HG02678 (cell line): ENCODE measurements around the gene WNT7B.

Source experiments
- ATAC-seq: cut with Tn5 transposase; IDR thresholded peaks from one replicate; pipeline ENCODE4 v1.9.1; 2021; ENCODE audit warnings: mild to moderate bottlenecking, moderate library complexity; ENCODE audit not compliant: unreplicated experiment

The WNT7B gene

GRCh38 chr22:45974498-45974897 lies 2.5 kb downstream of the WNT7B start:
- ATAC-seq: no peak

DNA sequence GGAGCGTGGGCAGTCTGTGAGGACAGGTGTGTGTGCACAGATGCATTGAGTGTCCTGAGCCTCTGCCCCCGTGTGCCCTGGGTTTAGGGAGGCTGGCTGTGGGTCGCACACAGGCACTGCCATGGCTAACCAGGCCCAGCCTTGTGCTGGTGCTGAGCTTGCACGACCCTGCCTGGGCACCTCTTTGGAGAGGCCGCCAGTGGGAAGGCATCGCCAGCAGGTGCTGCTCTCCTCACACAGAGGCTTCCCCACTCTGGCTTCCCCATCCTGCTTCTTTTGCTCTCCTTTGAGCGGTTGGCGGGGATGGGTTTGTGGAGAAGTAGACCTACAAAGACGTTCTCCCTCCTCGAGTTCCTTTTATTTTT lies 4.1 kb downstream of the WNT7B start:
- no peak for ATAC-seq

- ATAC-seq: no peak
Observed at GRCh38 chr22:45972091-45972888, 4.7 kb downstream of the WNT7B start.

- ATAC-seq: no peak
Observed at GRCh38 chr22:45971408-45972028, 5.4 kb downstream of the WNT7B start.

DNA sequence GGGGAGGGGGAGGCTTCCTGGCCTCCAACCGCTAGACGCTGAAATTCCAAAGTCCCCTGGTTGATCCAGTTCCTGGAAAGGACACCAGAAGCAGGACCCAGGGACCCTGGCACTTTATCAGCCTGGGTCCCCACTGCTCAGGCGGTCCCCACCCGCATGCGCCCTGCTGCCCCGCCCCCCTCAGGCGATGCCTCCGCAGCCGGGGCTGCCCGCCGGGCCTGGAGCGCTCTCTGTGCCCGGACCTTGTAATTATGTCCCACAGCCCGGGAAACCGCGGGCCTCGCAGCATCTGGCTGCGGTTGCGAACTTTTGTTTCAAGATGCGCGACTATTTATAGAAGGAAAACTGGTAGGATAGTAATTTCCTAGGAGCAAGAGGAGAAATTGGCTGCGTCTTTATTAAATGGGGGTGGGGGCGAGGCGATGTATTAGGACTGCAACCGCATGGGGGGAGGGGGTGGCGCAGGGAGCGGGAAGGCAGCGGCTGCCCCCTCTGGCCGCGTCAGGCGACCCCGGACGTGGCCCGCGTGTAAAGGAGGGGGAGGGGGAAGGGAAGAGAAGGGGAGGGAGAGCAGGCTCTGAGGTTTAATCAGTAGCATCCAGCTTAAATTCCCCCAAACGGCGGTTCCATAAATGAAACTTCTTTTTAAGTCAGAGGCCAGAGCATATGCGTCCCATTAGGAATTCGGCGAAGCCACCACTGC lies 6.1 kb downstream of the WNT7B start:
- ATAC-seq: no peak

GRCh38 chr22:45969801-45970470 lies 7.0 kb downstream of the WNT7B start:
- no peak for ATAC-seq

DNA sequence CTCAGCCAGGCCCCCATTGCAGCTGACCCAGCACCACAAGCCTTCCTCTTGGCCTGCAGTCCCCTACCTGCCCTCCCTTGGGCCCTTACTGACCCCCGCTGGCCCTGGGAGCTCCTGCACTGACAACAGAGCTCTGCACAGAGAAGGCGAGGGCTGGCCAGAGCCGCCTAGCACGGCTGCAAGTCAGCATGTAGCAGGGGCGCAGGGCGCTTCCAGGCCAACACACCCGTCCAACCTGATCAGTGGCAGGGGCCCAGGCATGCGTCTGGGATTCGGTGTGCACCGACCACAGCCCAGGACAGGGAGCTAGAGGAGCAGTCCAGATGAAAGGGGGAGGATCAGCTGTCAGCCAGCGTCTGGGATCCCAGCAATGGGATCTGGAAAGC lies 7.6 kb downstream of the WNT7B start:
- ATAC-seq: no peak

- no peak for ATAC-seq
Observed at GRCh38 chr22:45968751-45969413, 8.1 kb downstream of the WNT7B start.

GRCh38 chr22:45968003-45968650 lies 8.8 kb downstream of the WNT7B start:
- no peak for ATAC-seq

DNA sequence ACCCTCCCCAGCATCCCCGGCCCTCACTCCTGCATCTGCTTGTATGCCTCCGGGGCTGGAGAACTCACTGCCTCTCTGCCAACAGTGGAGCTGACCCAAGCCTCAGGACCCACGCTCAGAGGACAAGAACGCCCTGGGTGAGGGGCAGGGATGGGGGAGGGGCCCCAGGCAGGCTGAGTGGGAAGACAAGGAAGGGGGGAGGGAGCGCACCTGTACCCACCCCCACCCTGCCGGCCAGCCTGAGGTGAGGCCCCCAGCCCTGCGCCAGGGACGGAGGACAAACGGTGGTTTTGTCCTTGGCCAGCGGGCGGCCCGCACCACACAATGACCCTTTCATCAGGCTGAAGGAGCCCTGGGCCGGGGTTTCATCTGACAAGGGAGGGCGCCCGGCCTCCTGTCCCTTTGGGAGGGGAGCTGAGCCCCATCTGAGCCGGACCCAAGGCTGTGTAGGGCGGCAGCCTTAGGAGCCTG lies 10.0 kb downstream of the WNT7B start:
- no peak for ATAC-seq

DNA sequence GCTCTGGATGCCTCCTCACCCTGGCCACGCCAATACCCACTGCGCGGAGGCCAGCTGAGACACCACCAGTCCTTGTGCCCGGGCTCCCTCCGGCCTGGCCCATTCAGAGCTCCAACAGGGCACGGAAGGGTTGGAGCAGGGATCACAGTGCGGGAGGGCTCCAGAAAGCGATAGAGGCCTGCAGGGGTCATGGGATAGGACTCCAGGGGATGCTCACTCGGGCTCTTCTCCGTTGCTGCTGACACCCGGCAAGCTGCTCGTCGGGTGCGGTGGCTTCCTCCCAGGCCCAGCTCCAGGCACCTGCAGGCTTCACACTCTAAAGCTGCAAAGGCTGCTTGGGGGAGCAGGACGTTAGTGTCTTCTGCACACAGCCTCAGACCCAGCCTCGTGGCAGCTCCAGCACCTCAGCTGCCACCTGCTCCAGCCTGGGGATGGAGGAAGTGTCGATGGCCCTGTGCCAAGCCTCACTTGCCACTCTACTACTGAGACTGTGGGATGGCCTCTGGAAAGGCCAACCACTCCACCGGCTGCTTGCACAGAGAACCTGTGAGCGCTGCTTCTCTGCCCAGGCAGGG lies 10.6 kb downstream of the WNT7B start:
- ATAC-seq: no peak

DNA sequence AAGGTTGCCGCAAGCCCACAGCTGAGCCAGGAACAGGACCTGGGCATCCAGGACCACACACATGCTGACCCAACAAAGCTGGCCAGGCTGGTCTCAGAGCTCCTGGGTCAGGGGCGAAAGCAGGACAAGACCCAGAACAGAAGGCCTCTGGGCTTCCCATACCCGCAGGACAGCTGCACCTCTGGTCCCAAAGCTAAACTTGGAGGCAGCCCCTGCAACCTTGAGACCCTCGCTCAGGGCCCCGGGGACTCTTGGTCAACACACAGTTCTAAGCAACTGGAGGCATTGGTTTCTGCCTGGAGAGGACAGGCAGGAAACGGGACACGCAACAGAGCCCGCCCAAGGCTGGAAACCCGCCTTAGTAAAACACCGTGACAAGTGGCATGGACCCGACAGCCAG lies 11.4 kb downstream of the WNT7B start:
- ATAC-seq: no peak

DNA sequence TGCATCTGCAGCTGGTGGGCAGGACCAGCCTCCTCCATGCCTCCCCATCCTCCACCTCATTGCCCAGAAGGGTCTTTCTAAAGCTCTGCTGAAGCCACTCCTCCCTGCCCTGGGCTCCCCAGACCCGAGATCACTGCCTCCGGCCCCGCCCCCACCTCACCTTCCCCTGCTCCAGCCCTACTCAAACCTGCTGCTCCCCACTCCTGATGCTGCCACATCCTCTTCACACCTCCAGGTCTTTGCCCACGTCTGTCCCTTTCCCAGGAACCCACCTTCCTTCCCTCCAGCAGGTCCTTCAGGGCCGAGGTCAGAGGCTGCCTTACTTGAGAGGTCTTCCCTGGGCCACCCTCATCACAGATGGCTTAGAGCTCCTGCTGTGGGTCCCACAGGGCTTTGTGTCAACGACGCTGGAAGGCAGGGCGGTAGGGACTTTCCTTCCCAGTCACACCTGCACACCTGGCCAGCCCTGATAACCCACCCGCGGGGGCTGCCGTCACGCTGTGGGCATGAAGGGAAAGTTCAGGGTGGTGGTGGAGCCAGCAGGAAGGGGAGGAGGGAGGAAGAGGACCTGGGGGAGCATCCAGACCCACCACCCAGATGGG lies 11.9 kb downstream of the WNT7B start:
- no peak for ATAC-seq

DNA sequence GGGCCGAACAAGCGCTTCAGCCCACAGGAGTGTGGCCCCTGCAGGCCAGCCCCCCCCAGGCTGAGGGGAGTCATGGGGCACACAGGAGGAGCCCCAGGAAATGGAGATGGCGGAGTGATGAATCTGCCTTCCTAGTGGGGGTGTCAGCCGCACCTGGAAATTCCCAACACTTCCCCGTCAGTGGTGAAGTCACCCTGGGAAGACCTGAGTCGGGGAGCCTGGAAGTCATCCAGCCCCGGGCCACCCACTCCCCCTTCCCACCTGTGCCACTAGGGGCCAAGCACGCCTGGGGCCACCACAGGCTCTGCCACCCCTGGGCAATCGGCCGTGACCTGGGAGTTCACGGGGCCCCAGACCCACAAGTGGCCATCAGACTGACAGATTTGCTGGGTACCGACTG lies 12.6 kb downstream of the WNT7B start:
- ATAC-seq: no peak

DNA sequence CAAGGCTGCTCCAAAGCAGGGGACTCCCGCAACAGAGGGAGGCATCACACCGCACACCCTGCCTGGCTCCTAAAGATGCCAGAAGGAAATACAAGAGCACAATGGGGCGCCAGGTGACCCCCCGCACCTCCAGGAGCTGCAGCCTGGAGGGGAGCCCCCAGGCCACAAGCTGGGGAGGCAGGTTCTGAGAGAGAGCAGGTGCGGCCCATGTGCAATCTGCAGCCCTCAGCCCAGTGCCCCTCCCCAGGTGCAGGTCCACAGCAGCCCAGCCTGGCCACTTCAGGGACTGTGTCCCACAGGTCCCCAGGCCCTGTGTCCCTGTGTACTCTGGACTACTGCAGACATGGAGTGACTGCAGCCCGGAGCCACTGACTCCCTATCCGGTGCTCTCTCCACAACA lies 13.1 kb downstream of the WNT7B start:
- ATAC-seq: no peak

DNA sequence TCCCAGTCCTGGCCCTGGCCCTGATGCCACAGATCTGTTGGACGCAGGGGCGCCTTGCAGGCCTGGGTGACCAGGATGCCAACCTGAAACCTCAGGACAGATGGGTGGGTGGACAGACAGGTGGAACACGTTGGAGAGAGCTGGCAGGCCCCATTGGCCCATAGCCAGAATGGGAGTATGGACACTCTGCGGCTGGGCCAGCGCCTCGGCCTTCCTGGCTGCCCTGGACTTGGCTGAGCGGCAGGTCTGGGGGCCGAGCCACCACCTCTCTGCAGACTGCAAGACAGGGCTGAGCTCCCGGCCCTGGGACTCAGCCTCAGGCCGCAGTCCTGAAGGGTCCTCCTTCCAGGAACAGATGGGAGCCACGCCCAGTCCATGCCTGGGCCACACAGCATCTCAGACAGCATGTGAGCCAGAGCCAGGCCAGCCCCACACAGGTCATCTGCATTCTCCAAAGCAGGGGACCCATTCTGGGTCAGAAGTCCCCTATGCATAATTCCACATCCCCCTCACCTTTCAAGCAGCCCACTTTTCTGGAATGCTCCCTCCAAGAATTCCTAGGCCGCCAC lies 14.1 kb downstream of the WNT7B start:
- no peak for ATAC-seq

DNA sequence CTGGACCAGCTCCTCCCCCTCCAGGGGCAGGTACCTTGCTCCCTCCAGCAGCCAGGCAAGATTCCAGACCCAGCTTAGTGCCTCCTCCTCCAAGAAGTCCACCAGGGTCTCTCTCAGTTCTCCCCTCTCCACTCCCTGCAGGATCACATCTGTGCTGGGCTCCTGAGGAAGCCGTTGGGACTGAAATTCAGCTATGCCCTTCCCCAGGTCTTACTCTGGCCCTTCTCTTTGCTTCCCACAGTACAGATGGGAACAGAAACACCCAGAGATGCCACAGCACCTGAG lies 14.6 kb downstream of the WNT7B start:
- no peak for ATAC-seq

DNA sequence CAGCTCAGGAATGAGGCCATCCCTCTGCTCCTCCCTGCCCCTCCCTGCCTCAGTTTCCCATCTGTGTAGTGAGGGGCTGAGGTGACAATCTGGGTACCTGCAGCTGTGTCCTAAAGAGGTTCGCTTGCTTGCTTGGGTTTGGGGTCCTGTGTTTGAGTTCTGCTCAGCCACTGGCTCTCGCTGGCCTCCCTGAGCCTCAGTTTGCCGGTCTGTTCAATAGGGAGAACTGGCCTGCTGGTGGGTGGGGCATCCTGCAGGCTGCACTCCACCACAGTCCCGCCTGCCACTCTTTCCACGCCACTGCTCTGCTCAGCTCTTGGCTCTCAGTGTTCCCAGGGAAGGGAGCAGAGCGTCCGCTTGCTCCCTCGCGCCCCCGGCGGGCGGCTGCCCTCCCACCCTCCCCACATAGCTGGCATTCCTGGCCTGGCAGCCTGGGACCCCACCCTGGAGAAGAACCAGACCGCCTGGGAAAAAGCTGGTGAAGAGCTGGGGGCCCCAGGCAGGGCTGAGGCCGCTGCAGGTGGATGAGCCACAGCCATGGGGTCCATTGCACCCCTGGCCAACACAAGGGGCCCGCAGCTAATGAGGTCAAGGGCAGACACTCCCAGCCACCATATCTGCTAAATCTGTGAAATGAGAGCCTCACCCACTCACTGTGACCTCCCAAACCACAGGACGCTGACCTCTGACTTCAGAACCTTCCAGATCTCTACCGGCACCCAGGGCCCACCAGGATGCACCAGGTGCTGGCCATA lies 15.1 kb downstream of the WNT7B start:
- ATAC-seq: no peak
